NCI-H1048 (cell line): Measurements from ENCODE around the gene MAST1.
"Not testable (repeated sequence)": the region's sequence is repeated elsewhere in the genome, so short reads cannot be mapped to it uniquely, and the experiment has no call there.

Experiments used
- DNase-seq: peaks from one replicate; lab custom pipeline; 2025; lab: John Stamatoyannopoulos, UW

Gene MAST1

DNA sequence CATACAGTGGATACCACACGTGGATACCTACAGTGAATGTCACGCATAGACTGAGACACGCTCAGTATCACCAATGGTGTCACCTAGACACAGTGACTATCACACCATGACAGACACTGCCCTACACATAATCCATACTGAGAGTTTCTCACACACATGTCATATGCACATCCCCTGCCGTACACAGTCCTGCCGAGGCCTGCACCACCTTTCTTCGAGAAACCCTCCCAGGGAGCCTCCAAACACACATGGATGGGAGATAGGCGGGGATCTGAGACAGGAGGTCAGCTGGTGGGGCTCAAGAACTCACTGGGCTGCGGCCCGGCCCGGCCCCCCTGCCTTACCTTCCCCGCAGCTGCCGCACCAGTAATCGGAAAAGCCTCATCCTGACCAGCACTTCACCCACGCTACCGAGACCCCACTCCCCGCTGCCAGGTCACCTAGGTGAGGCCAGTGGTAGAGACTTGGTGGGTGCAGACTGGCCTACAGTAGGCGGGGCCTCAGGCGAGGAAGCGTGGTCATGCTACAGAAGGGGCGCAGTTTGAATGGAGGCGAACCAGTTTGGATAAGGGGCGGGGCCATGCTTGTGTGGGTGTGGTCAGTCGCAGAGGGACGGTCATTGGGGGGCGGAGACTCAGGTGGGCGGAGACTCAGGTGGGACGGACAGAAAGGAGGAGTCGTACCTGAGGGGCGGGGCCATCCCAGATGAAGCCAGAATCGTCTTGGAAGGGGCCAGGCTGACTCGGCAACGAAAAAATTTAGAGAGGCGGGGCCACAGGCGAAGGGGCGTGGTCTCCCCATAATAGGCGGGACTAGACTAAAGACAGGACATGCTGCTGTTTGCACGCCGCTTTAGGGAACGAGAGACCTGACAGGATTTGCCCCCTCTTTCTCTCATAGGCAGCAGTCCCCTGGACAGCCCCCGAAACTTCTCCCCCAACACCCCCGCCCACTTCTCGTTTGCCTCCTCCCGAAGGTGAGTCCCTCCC lies 2.1 kb downstream of the MAST1 start:
- peak; percentile 89 for DNase-seq

DNA sequence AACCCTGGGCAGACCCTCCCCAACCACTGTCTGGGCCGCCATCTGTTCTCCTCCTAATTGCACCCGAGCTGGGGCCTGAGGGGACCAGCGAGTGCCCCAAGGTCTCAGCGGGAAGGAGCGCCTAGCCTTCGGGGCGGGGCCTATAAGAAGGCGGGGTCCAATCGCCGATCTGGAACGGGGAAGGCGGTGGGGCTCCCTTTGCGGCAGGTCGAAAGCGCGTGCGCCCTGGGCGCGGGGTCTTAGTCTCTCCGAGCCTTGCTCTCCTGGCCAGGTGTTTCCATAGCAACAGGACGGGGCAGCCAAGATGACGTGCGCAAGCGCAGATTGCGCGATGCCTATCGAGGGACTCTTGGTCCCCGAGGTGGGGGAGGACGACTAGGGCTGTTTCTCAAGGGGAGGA lies 2.8 kb downstream of the MAST1 start:
- no peak for DNase-seq

DNA sequence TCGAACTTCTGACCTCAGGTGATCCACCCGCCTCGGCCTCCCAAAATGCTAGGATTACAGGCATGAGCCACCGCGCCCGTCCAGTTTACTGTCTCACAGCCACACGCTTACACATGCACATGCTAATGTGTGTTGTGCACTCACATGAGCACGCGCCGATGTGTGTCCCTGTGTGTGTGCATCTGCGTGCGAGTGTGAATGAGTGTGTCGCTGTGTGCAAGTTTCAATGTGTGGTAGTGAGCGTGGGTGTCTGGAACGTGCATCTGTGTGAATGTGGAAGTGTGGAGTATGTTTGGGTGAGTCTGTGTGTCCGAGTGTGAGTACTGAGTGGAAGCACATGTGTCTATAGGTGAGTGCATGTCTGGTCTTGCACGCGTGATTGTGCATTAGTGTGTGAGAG lies 4.2 kb downstream of the MAST1 start:
- no peak for DNase-seq

DNA sequence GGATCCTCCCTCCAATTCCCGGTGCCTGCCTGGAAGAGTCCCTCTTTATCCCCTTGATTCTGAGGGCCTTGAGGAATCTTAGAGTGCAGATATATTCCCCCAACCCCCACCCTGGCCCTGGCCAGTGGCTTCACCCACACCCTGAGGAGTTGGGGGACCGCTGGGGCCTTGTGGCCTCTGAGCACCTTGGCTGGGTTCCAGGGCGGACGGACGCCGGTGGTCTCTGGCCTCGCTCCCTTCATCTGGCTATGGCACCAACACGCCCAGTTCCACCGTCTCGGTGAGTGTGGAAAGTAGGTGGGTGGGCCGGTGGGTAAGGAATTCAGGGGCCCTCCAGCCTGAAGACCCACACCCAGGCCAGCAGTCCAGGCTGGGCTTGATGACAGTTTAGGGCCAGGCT lies 5.0 kb downstream of the MAST1 start:
- no peak for DNase-seq

DNA sequence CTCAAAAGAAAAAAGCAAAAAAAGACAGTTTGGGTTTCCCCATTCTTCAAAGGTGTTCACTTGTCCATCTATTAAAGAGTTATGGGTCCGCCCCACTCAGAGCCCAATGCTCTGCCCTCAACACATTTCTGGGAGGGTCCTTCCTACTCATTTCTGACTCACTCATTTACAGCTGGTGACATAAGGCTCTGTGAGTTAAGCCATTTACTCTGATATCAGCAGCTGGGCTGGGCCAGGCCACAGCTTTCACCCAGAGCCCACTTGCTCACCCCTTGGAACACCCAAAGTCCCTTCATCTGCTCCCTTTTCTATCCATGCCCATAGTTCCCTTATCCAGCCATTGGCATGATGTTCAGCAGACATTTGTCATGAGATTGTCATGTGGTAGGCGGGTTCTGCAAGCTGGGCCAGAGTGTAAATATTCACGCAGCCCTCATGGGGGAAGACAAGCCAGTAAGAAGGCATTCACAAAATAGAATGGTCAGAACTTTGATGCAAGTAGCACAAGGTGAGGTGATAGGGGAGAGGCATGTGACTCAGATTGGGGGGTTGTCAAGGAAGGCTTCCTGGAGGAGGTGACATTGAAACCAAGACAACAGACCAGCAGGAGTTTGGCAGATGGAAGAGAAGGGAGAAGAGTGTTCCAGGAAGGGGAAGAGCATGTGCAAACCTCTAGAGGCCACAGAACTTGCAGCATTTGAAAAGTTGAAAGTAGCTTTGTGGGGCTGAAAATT lies 5.9 kb downstream of the MAST1 start:
- no peak for DNase-seq

DNA sequence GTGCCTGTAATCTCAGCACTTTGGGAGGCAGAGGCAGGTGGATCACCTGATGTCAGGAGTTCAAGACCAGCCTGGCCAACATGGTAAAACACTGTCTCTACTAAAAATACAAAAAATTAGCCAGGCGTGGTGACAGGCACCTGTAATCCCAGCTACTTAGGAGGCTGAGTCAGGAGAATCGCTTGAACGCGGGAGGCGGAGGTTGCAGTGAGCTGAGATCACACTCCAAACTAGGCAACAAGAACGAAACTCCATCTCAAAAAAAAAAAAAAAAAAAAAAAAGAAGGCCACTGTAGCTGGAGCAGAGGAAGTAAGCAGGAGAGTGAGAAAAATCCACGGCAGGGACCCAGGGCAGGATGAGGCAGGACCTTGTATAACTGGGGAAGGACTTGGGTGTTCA lies 8.3 kb downstream of the MAST1 start:
- DNase-seq: not testable (repeated sequence)

DNA sequence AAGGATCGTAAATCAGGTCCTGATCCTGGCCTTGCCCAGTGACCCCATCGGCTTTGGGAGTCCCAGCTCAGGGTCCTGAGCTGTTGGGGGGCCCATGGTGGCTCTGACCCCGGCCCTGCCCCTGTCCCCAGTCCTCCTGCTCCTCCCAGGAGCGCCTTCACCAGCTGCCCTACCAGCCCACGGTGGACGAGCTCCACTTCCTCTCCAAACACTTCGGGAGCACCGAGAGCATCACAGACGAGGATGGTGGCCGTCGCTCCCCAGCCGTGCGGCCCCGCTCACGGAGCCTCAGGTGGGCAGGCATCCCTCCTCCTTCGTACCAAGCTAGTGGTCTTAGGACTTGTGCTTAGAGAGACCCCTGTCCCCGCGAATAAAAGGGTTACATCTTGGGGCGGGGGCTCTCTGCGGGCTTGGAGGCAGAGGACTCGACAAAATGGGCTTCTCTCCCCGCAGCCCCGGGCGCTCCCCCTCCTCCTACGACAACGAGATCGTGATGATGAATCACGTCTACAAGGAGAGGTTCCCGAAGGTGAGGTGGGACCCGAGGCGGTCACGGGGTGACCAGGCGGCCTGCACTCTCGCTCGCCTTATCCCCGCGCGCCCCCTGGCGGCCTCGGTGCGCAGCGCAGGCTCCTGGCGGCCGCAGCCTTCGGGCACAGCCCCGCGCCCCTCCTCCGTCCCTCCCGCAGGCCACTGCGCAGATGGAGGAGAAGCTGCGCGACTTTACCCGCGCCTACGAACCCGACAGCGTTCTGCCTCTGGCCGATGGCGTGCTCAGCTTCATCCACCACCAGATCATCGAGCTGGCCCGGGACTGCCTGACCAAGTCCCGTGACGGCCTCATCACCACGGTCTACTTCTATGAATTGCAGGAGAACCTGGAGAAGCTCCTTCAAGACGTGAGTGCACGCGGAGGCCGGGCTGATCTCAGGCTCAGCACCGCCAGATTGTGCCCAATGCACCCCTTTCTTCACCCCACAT lies 9.1 kb downstream of the MAST1 start:
- no peak for DNase-seq

DNA sequence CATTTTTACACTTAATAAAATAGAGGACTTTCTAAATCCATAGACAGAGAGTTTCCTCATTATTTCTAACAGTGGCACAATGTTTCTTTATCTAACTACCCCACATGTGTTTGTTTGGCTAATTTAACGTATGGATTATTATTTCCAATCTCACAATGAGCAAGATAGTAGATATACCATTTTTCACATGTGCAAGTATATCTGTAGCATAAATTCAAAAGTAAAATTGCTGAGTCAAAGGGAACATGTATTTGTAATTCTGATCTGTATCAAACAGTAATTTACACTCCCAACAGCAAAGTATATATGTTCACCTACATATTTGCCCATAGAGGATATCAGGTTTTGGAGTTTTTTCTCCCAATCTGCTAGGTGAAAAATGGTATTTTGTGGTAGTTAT lies 18.3 kb downstream of the MAST1 start:
- no peak for DNase-seq

DNA sequence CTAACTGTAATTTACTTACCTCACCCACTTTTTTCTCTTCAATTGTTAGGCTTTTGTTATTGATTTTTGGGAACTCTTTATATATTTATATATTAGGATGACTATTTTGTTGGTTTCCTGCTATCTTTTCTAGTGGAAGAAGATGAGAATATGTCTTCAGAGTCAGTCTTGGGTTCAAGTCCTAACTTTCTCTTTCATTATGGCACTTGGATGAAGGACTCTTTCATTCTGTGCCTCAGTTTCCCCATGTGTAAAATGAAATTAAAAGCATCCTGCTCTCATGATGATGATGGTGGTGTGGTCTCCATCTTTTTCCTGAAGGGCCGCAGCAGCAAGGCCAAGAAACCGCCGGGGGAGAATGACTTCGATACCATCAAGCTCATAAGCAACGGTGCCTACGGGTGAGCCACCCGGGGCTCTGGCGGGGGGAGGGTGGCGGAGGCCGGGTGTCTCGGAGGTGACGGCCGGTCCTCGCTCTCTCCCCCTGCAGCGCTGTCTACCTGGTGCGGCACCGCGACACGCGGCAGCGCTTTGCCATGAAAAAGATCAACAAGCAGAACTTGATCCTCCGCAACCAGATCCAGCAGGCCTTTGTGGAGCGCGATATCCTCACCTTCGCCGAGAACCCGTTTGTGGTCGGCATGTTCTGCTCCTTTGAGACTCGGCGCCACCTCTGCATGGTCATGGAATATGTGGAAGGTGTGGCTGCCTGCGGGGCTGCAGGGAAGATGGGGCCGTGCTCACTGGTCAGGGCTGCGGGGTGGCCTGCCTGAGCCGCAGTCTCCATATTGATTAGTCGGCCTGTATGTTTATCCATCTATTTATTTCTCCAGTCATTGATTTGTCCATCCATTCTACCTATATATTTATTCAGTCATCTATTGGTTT lies 20.0 kb downstream of the MAST1 start:
- no peak for DNase-seq

DNA sequence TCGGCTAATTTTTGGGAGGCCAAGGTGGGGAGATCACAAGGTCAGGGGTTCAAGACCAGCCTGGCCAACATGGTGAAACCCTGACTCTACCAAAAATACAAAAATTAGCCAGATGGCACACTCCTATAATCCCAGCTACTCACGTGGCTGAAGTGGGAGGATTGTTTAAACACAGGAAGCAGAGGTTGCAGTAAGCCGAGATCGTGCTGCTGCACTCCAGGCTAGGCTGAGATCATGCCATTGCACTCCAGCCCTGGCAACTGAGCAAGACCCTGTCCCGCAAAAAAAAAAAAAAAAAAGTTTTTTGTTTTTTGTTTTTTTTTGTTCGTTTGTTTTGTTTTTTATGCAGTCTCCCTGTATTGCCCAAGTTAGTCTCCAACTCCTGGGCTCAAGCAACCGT lies 21.2 kb downstream of the MAST1 start:
- no peak for DNase-seq

DNA sequence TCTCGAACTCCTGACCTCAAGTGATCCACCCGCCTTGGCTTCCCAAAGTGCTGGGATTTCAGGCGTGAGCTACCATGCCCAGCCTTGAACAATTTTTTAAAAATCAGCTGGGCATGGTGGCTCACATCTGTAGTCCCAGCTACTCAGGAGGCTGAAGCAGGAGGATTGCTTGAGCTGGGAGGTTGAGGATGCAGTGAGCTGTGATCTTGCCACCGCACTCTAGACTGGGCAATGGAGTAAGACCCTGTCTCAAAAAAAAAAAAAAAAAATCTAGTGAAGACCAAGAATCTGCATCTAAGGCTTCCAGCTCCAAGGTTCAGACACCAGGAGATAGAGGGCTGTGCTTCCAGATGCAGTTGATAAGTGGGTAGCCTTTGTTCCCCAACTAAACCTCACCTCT lies 25.8 kb downstream of the MAST1 start:
- no peak for DNase-seq

DNA sequence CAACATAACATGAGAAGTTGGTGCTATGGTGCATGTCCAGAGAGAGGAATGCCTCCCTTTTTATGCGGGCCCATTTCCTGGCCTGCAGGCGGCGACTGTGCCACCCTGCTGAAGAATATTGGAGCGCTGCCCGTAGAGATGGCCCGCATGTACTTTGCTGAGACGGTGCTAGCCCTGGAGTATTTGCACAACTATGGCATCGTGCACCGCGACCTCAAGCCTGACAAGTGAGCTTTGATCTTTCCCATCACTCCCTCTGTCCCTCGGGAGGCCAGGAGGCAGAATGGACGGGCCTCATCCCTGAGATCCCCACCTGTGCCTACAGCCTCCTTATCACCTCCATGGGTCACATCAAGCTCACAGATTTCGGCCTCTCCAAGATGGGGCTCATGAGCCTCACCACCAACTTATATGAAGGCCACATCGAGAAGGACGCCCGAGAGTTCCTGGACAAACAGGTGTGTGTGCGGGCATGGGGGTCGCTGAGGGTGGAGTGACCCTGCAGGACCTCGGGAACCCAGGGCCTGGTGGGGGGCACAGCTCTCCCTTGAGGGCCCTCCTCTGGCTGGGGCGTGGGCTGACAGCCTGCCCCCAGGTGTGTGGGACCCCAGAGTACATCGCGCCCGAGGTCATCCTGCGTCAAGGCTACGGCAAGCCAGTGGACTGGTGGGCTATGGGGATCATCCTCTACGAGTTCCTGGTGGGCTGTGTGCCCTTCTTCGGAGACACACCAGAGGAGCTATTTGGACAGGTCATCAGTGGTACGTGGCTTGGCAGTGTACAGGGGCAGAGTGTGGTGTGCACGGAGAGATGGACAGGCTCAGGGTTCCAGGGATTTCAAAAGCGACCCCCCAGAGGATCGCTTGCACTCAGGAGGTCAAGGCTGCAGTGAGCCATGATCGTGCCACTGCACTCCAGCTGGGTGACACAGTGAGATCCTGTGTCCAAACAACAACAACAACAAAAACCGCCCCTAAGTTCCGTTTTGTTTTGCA lies 26.7 kb downstream of the MAST1 start:
- DNase-seq: no peak

DNA sequence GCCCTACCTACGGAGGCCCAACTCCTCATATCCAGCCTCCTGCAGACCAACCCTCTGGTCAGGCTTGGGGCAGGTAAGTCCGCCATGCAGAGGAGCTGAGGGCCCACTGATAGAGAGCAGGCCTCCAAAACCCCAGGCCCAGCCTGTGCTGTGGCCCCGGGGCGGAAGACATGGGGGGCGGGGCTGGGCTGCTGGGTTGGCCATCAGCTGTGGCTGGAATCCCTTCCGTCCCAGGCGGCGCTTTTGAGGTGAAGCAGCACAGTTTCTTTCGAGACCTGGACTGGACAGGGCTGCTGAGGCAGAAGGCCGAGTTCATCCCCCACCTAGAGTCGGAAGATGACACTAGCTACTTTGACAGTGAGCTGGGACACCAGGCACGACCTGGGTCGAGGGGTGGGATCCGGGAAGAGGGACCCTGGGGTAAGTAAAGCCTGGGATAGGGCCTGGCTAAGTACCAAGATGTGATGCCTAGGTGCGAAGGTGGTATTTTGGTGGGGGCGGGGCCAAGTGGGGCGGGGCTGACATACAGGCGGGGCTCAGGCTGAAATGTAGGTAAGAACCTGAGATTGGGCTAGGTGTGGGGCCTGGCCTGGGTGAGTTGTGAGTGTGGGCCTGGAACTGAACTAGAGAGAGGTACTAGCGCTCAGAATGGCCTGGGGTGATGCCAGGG lies 27.6 kb downstream of the MAST1 start:
- no peak for DNase-seq

DNA sequence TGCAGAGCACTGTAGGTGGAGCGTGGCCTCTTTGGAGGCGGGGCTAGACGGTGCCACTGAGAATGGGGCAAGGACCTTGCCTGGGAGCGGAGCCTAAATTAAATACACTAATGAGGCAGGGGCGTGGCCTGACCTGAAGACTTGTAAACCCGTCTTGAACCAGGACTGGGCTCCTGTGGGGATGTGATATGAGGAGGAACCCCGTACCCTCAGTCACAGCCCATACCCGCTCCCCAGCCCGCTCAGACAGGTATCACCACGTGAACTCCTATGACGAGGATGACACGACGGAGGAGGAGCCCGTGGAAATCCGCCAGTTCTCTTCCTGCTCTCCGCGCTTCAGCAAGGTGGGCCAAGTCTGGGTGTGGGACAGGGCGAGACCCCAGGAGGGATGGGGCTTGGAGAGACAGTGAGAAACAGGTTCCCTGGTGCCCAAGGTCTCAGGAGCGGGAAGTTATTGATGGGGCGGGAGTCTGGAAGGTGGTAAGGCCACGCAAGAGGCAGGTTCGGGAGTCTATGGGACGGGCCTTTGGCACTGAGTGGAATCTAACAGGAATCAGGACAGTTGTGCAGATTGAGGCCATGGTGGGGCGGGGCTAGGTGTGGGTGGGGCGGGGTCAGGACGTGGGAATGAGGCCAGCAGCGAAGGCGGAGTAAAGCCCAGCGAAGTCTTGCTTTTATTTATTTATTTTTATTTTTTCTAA lies 28.3 kb downstream of the MAST1 start:
- DNase-seq: no peak

DNA sequence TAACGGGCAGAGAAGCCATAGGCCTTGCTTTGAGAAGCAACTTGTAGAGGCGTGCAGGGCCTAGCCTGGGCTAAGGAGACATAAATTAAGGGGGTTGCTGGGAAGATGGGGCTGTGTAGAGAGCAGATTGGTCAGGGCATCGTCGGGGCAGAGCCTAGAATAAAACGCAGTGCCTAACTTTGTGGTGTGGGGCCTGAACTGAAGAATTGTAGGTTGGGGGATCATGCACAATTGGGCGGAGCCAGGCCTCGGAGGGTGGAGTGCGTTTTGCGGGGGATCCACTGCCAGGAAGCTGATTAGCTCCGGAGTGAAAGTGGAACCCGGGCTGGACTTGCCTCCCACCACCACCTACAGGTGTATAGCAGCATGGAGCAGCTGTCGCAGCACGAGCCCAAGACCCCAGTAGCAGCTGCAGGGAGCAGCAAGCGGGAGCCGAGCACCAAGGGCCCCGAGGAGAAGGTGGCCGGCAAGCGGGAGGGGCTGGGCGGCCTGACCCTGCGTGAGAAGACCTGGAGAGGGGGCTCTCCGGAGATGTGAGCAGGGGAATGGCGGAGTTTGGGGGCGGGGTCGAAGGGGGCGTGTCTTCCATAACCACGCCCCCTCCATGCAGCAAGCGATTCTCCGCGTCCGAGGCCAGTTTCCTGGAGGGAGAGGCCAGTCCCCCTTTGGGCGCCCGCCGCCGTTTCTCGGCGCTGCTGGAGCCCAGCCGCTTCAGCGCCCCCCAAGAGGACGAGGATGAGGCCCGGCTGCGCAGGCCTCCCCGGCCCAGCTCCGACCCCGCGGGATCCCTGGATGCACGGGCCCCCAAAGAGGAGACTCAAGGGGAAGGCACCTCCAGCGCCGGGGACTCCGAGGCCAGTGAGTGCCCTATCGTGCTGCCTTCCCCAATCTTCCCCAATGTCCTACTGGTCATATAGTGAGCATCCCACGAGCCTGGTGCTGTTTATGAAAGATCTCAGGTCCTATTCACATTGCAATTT lies 29.1 kb downstream of the MAST1 start:
- DNase-seq: peak; percentile 37

DNA sequence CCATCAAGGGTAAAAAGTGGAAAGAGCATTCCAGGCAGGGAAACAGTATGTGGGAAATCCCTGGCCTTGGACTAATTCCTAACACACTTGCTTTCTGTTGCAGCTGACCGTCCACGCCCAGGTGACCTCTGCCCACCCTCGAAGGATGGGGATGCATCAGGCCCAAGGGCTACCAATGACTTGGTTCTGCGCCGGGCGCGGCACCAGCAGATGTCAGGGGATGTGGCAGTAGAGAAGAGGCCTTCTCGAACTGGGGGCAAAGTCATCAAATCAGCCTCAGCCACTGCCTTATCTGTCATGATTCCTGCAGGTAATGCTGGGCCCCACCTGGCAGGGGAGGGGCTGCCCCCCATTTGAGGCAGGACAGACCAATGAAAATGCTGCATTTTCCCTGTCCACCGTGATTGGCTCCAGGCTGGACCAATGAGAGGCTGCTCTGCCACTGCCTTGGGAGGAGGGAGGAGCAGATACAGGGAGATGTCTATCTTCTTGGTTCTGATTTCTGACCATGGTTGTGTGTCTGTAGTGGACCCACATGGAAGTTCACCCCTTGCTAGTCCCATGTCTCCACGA lies 30.3 kb downstream of the MAST1 start:
- DNase-seq: no peak

DNA sequence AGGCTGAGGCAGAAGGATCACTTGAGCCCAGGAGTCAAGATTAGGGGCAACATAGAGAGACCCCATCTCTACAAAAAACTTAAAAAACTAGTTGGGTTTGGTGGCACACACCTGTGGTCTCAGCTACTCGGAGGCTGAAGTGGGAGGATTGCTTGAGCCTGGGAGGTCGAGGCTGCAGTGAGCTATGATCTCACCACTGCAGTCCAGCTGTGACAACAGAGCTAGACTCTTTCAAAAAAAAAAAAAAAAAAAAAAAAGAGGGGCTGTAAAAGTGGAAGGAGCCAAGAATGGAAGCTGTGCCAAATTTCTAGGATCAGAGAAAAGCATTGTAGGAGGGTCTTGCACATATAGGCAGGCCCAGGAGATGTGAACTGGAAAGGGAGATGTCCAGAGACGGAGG lies 33.4 kb downstream of the MAST1 start:
- DNase-seq: no peak
